ENCODE data around the gene KLHDC9. TPM values are rescaled to one million over a fixed set of nuclear protein-coding genes. Genes with fewer than 3 reads are reported as not detected.
A peak's percentile ranks its signal among the peaks of the same experiment; 100 is the strongest.

KLHDC9 gene
- total RNA-seq (21.9 TPM), polyA plus RNA-seq (ENCODE audit: insufficient read depth, low read depth, low replicate concordance) (32.2 TPM)
- long read RNA-seq, donor 1, partial matches to known transcripts = 0 of 4 reads
- long read RNA-seq, donor 1, other reads (novel, unspliced or antisense) = 0 of 4 reads
- long read RNA-seq, donor 2, partial matches to known transcripts = 0 of 3 reads
- long read RNA-seq, donor 2, other reads (novel, unspliced or antisense) = 0 of 3 reads
- long read RNA-seq, donor 3, partial matches to known transcripts = 5 of 12 reads
- long read RNA-seq, donor 3, other reads (novel, unspliced or antisense) = 0 of 12 reads
- long read RNA-seq, donor 4, partial matches to known transcripts = 0 of 4 reads
- long read RNA-seq, donor 4, other reads (novel, unspliced or antisense) = 0 of 4 reads
- long read RNA-seq, donor 5, partial matches to known transcripts = 0 of 1 reads
- long read RNA-seq, donor 5, other reads (novel, unspliced or antisense) = 0 of 1 reads
- long read RNA-seq, donor 6, partial matches to known transcripts = 0 of 3 reads
- long read RNA-seq, donor 6, other reads (novel, unspliced or antisense) = 0 of 3 reads
- long read RNA-seq, donor 7, transcript KLHDC9-207 (5 exons, 1,038 nt) = minor isoform, 6 of 24 reads
- long read RNA-seq, donor 7, transcript KLHDC9-201 (4 exons, 1,314 nt) = major isoform, 7 of 24 reads
- long read RNA-seq, donor 7, partial matches to known transcripts = 2 of 24 reads
- long read RNA-seq, donor 7, other reads (novel, unspliced or antisense) = 8 of 24 reads
- long read RNA-seq, donor 8, partial matches to known transcripts = 0 of 5 reads
- long read RNA-seq, donor 8, other reads (novel, unspliced or antisense) = 0 of 5 reads
- long read RNA-seq, donor 9, partial matches to known transcripts = 0 of 5 reads
- long read RNA-seq, donor 9, other reads (novel, unspliced or antisense) = 0 of 5 reads
- long read RNA-seq, donor 10, partial matches to known transcripts = 0 of 4 reads
- long read RNA-seq, donor 10, other reads (novel, unspliced or antisense) = 0 of 4 reads

GRCh38 chr1:161098210-161099068, at the start of gene KLHDC9:
TSS of gene KLHDC9 (plus strand) at chr1:161098361. CDS start at chr1:161098536, 175 bp downstream.
- peaks cover 0 to 4% (median 2%) of the 10 kb centered on the region in 3 donors for H3K4me1 ChIP-seq (ENCODE audit: control insufficient read depth in 2 of 3, insufficient read depth in 2 of 3, low read depth in 1 of 3, low read length in 3 of 3)
- FAIRE-seq (no peak), DNase-seq (peak; percentile 94 to 96 (median 94))
- H3K27me3 ChIP-seq (ENCODE audit: control insufficient read depth, insufficient read depth, low read length) = no peaks in the 10 kb centered on the region
- H3K9me3 ChIP-seq (ENCODE audit: control insufficient read depth in 2 of 3, insufficient read depth in 1 of 3, low read length in 3 of 3) = no peaks in the 10 kb centered on the region
- intact Hi-C loops (cut with DNase I) = no loop called here
- no peak for TF ChIP-seq CTCF (IDR thresholded peaks at IDR 0.05; ENCODE audit: borderline replicate concordance, extremely low read depth, insufficient read depth)
- H3K27ac ChIP-seq (ENCODE audit: low read depth in 2 of 2, low read length in 2 of 2) = peak within 1 kb of the TSS; percentile 11 to 59
- peak within 1 kb of the TSS; percentile 44 to 83 (median 80) for H3K9ac ChIP-seq (ENCODE audit: low read length in 3 of 3)
- peak within 1 kb of the TSS; percentile 70 to 94 (median 84) for H3K4me3 ChIP-seq (ENCODE audit: low read length in 3 of 3)
- H3K36me3 ChIP-seq (ENCODE audit: control insufficient read depth in 2 of 3, insufficient read depth in 3 of 3, low read length in 3 of 3) = peaks cover 0 to 11% (median 6%) of the 10 kb centered on the region in 3 donors

DNA sequence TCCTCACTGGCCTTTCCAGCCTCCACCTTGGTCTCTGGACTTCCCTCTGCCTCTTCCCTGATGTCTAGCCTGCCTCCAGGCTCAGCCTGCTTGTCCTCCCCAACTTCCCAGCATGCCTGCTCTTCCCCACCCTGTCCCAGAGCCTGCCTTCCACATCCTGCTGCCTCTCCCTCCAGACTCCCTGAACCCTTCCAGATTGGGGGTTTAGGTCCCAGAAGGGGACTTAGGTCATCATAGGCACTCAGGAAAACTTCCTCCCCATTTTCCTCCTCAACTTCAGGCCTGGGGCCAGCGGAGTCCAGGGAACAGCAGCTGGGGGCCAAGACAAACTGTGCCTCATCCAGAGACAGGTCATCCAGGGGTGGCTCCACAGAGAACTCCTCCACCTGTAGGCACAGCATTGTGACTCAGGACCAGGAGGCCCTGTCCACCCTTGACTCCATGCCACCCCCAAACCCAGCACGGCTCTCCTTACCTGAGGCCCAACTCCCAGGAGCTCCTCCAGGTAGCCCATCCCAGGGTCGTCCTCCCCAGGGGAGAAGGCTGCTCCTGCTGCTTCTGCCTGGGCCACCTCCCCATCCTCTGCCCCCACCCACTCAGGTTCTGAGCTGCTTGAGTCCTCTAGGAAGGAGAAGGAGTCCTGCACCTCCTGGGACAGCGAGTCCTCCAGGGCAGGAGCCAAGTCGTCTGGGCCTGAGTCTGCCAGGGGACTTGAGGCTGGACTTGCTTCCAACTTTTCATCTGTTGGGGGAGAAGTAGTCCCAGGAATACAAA, 49.0 kb upstream of the KLHDC9 start:
- intact Hi-C loops (cut with DNase I) = no loop called here
- Histone ChIP-seq H3K4me3 (ENCODE audit: low read length in 3 of 3) (no peak overlapping the region), H3K4me1 (ENCODE audit: control insufficient read depth in 2 of 3, insufficient read depth in 2 of 3, low read depth in 1 of 3, low read length in 3 of 3) (peaks cover 3 to 7% (median 6%) of the 10 kb centered on the region in 3 donors), H3K27ac (ENCODE audit: low read depth in 2 of 2, low read length in 2 of 2) (no peak overlapping the region), H3K9me3 (ENCODE audit: control insufficient read depth in 2 of 3, insufficient read depth in 1 of 3, low read length in 3 of 3) (no peaks in the 10 kb centered on the region), H3K9ac (ENCODE audit: low read length in 3 of 3) (no peak overlapping the region), H3K36me3 (ENCODE audit: control insufficient read depth in 2 of 3, insufficient read depth in 3 of 3, low read length in 3 of 3) (no peaks in the 10 kb centered on the region), H3K27me3 (ENCODE audit: control insufficient read depth, insufficient read depth, low read length) (no peaks in the 10 kb centered on the region)
- DNase-seq (no peak), FAIRE-seq (no peak)
- no peak for TF ChIP-seq CTCF (IDR thresholded peaks at IDR 0.05; ENCODE audit: borderline replicate concordance, extremely low read depth, insufficient read depth)

GRCh38 chr1:161051219-161051618, 46.9 kb upstream of the KLHDC9 start:
- Histone ChIP-seq H3K9ac (ENCODE audit: low read length in 3 of 3) (no peak overlapping the region), H3K27me3 (ENCODE audit: control insufficient read depth, insufficient read depth, low read length) (no peaks in the 10 kb centered on the region), H3K9me3 (ENCODE audit: control insufficient read depth in 2 of 3, insufficient read depth in 1 of 3, low read length in 3 of 3) (no peaks in the 10 kb centered on the region), H3K36me3 (ENCODE audit: control insufficient read depth in 2 of 3, insufficient read depth in 3 of 3, low read length in 3 of 3) (no peaks in the 10 kb centered on the region), H3K4me1 (ENCODE audit: control insufficient read depth in 2 of 3, insufficient read depth in 2 of 3, low read depth in 1 of 3, low read length in 3 of 3) (peaks cover 0 to 2% (median 0%) of the 10 kb centered on the region in 3 donors), H3K27ac (ENCODE audit: low read depth in 2 of 2, low read length in 2 of 2) (no peak overlapping the region), H3K4me3 (ENCODE audit: low read length in 3 of 3) (no peak overlapping the region)
- intact Hi-C loops (cut with DNase I) = no loop called here
- DNase-seq = no peak
- TF ChIP-seq CTCF (IDR thresholded peaks at IDR 0.05; ENCODE audit: borderline replicate concordance, extremely low read depth, insufficient read depth) = no peak
- no peak for FAIRE-seq
